NCI-H1417 (cell line): ENCODE results near the gene NMT2.

ENCODE experiments used
- DNase-seq, 3 experiments: peaks; one replicate each; lab custom pipeline; 2025; lab: John Stamatoyannopoulos, UW

Gene NMT2

GRCh38 chr10:15141136-15142054, 27.1 kb downstream of the NMT2 start:
- peak in 1 of 3 experiments; percentile 2 for DNase-seq

- DNase-seq, result no peak
Observed at GRCh38 chr10:15140698-15141097, 27.8 kb downstream of the NMT2 start.

DNA sequence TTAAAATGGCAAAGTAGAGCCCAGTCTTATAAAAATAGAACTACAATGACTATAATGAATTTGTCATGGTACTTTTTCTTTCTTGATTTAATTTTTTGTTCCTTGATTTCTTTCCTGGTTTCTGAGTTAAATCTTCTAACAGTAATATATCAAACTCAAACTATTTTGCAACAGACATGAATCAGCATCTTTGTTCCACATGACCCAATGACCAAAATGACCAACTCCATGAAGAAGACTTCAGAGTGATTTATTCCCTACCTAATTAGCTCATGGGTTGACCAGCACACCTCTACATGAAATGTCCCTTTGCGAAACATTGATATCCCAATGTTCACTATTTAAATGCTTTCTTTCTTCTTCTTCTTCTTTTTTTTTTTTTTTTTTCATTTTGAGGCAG, 30.9 kb downstream of the NMT2 start:
- DNase-seq, result no peak

- no peak for DNase-seq
Observed at GRCh38 chr10:15137036-15137359, 31.5 kb downstream of the NMT2 start.

DNA sequence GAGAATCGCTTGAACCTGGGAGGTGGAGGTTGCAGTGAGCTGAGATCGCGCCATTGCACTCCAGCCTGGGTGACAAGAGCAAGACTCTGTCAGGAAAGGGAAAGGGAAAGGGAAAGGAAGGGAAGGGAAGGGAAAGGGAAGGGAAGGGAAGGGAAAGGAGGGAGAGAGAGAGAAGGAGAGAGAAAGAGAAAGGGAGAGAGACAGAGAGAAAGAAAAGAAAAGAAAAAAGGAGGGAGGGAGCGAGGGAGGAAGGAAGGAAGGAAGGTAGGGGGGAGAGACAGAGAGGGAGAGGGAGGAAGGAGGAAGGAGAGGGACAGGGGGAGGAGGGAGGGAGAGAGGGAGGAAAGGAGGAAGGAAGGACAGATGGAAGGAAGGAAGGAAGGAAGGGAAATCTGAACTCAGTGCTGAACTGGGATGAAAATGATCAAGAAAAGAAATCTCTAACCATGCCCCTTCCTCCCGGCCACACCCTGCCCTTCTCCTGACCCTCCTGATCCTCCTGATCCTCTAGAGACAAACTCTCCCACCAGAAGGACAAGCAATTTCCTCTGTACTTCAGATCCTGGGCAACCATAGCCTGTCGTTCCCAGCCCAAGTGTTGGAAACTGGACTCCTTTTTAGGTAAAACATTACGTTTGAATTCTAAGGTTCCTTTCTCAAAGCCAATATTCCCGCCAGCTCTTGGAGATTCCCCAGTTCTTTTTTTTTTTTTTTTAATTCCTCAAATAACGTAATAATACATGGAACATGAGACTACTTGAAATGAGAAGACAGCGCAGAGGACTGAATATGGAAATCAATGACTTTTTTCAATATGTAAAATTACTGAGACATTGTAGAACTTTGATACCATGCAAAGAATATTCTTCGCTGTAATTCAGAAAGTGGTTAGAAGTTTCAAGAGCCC, 32.1 kb downstream of the NMT2 start:
- no peak for DNase-seq

DNA sequence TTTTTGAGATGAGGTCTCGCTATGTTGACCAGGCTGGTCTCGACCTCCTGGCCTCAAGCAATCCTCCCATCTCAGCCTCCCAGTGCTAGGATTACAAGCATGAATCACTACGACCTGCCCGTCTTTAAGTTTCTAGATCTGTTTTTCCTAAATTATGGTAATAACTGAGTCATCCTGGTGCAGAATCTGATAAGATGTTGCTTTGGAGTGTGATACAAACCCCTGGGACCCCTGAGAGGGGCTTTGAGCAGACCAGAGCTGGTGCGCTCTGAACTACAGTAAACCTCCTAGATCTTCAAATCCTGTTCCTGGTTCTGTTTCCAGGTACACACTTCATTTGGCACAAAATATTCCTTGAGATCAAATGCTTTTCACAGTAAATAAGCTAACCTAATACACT, 37.2 kb downstream of the NMT2 start:
- DNase-seq, result no peak

GRCh38 chr10:15124908-15125307, 43.6 kb downstream of the NMT2 start:
- DNase-seq, result no peak

DNA sequence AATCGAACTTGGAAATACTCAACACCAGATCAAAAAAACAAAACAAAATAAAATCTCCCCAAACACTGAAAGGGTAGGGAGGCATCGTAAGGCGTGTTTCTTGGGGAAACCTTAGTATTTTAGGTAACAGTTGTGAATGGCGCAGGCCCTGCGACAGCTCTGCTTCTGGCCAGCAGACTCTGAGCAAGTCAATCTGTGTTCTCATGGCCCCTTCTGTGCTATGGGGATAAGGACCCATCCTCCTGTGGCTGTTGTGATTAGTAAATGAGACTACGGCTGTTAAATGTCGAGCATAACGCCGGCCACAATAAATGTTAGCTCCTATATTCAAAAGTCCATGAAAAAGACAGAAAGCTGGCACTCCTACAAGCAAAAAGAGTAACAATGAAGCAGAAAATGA, 44.3 kb downstream of the NMT2 start:
- DNase-seq, result no peak

DNA sequence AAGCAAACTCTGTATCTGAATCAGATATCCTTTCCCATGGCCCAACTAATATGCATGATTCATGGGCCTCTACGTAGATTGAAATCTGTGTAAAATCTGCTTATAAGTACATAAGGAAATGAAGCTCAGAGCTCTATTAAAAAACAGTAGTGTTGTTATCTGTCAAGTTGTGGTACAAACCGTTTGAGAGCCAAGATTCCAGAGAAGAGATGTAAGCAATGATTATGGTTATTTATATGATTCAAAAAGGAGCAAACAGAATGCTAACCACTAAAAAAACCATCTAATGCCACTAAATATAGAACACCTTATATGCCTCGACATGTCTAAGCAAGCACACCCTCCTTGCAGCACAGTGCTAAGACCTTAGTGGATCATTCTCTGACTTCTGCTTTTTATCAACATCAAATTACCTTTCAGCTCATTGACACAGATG, 44.7 kb downstream of the NMT2 start:
- DNase-seq, result no peak

- DNase-seq, result no peak
Observed at GRCh38 chr10:15122477-15123030, 45.9 kb downstream of the NMT2 start.

DNA sequence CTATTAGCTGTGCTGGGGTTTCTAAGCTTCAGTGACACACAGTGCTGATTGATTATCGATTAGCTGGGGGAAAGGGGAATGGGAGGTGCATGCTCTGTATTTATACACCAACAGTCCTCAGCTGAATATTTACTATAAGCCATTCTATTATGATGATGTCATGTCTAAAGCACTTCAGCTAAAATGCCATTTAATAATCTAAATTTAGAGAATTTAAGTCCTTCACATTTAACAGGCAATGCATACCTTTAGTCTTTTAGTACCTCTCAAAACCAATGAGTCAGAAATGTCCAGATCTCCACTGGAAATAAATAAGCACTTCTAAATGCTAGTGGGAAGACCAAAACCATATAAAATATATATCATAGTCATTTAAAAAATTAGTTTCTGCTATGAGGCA, 46.8 kb downstream of the NMT2 start:
- DNase-seq, result no peak

DNA sequence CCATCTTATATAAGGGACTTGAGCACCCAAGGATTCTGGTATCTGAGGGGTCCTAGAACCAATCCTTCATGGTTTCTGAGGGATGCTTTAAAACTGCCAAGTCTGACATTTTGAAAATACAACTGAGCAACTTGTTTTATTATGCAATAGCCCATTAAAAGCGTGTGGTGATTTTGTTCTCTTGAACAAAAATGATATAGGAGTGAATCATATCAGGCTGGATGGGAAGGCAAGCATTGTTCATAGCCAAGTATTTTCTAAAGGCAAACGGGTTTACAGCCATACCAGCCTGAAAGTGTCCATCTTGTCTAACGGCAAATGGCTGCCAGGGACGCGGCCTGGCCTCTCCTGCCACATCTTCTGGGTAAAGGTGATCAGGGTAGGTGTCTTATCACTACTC, 48.0 kb downstream of the NMT2 start:
- no peak for DNase-seq

GRCh38 chr10:15118615-15119014, 49.9 kb downstream of the NMT2 start:
- DNase-seq, result no peak

DNA sequence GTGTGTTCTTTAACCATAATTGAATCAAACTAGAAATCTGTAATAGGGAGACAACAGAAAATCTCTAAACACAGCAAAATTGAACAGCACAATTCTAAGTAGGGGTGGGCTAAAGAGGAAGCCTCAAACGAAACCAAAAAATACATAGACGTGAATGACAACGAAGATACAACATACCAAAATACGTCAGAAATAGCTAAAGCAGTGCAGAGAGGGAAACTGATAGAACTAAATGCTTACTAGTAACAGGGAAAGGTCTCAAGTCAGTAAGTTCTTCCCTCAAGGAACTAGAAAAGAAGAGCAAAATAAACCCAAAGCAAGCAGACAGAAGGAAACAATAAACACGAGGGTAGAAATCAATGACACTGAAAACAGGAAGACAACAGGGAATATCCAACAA, 52.3 kb downstream of the NMT2 start:
- DNase-seq, result no peak

DNA sequence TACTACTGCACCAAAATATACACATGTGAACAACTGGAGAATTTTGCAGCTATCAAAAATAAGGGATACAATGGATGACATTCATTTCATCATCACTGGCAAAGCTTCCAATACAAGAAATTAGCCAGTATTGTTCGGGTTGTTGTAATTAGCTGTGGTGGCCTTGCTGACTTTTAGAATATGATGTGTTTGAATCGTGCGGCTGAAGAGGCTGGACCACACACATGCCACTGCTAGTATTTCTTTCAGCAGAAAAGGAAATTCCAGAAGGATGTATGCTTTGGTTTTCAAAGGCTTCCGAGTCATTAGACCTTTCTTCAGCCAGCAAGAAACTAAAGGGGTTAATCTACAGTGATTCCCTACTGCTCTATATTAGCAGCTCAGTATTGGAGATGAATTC, 54.7 kb downstream of the NMT2 start:
- DNase-seq, result no peak

- DNase-seq, result no peak
Observed at GRCh38 chr10:15112657-15113056, 55.8 kb downstream of the NMT2 start.

- peak; percentile 32 to 71 (median 49) for DNase-seq
Observed at GRCh38 chr10:15106352-15107013, 62.0 kb downstream of the NMT2 start.

- no peak for DNase-seq
Observed at GRCh38 chr10:15103513-15103912, 65.0 kb downstream of the NMT2 start.

DNA sequence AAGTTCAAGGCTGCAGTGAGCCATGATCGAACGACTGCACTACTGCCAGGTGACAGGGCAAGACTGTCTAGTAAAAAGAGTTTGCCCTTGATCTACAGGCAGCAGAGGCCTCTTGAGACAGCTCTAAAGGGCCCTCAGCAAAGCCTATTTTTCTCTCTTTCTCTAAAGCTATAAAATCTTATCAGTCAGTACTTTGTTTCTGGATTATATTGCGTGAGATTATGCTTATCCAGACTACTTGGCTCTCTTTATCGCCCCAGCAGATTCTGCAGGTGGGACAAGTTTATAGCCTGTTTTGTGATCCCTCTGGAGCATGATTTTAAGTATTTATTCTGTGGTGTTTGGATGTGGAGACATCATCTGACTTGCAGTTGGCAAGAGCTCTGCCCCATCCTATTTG, 68.6 kb downstream of the NMT2 start:
- DNase-seq, result no peak

DNA sequence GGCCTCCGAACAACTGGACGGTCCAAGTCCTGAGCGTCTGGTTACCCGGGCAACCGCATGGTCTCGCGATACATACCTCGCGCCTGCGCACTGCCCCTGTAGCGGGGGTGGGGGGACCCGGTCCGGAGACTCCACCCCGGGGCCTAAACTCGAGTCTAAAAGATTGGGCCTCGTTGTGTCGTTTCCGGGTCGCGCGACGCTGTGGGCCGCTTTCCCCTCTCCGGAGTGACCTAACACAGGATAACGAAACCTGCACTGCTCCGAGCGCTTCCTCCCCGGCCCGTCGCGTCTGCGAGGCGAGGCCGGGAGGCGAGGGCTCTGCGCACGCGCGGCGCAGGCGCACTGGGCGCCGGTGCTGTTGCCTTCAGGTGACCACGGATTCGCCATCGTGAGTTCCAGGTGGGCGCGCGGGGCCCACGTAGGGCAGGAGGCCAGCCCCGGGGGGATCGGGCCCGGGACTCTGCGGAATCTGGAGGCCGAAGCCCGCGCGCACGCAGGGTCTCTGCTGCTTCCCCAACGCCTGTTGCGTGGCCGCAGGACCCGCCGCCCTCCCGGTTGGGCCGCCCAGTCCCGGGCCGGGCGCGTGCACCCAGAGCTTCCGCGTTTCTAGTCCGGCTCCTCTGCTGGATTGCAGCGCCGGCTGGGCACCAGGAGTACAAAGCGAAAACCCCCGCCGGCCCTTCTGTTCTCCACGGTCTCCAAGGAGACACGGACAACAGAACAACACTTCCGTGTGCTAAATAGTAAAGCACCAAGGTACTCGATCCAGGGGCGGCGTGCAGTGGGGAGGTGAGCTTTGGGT, 71.3 kb downstream of the NMT2 start, which contains the start of gene RPP38:
TSS of gene RPP38 (plus strand) at position 345 of the 802 bp plus-strand sequence. CDS start 5,960 bp downstream, outside the sequence.
- peak; percentile 88 to 96 (median 94) for DNase-seq

GRCh38 chr10:15096661-15097010, 71.9 kb downstream of the NMT2 start:
- DNase-seq, result no peak
